HL-60 (cell line): ENCODE data around the gene EFNA5.

ENCODE experiments used
- CTCF ChIP-seq: IDR thresholded peaks from one replicate; pipeline ENCODE4 v1.5.1; 2011; ENCODE audit warnings: low read length, control low read depth, inconsistent platforms; ENCODE audit not compliant: insufficient read depth
- GABPA ChIP-seq: IDR thresholded peaks from 2 replicates; pipeline ENCODE4 v1.6.1; 2012; ENCODE audit warnings: low read depth
- POLR2AphosphoS5 ChIP-seq: IDR thresholded peaks from 2 replicates; pipeline ENCODE4 v1.6.1; 2012; ENCODE audit warnings: low read depth
- REST ChIP-seq: IDR thresholded peaks from 2 replicates; pipeline ENCODE4 v1.6.1; 2012; ENCODE audit warnings: low read depth; ENCODE audit not compliant: insufficient replicate concordance
- SPI1 ChIP-seq: IDR thresholded peaks from 2 replicates; pipeline ENCODE4 v1.6.1; 2012; ENCODE audit warnings: low read depth, mild to moderate bottlenecking, borderline replicate concordance

- TF ChIP-seq CTCF (no peak), POLR2AphosphoS5 (no peak), GABPA (no peak), REST (no peak), SPI1 (no peak)
Observed at GRCh38 chr5:107426209-107426608, 244.5 kb downstream of the EFNA5 start.
